GM12801 (cell line): ENCODE results near the gene LGR5.

Experiments
- CTCF ChIP-seq: IDR thresholded peaks from one replicate; pipeline ENCODE4 v1.5.1; 2011; ENCODE audit warnings: control low read depth; ENCODE audit not compliant: insufficient read length; ENCODE audit errors: extremely low read depth

LGR5 gene

GRCh38 chr12:71517145-71517846 lies 77.7 kb downstream of the LGR5 start:
- TF ChIP-seq CTCF, result no peak

GRCh38 chr12:71521125-71521524 lies 81.5 kb downstream of the LGR5 start:
- TF ChIP-seq CTCF, result no peak

GRCh38 chr12:71524626-71525025 lies 85.0 kb downstream of the LGR5 start:
- no peak for TF ChIP-seq CTCF

GRCh38 chr12:71533703-71534102 lies 94.1 kb downstream of the LGR5 start:
- no peak for TF ChIP-seq CTCF

- no peak for TF ChIP-seq CTCF
These were observed 96.8 kb downstream of the LGR5 start for GRCh38 chr12:71536279-71536938.

- TF ChIP-seq CTCF, result no peak
These were observed 97.5 kb downstream of the LGR5 start for GRCh38 chr12:71536939-71537622.

GRCh38 chr12:71538807-71539206 lies 99.2 kb downstream of the LGR5 start:
- TF ChIP-seq CTCF, result no peak
